Ishikawa (cell line): ENCODE data around the gene FARS2.
A peak's percentile ranks its signal among the peaks of the same experiment; 100 is the strongest.

Experiments used
- CEBPB ChIP-seq: IDR thresholded peaks from 2 replicates; pipeline ENCODE4 v1.6.1; 2012
- CREB1 ChIP-seq: IDR thresholded peaks from 2 replicates; pipeline ENCODE4 v1.6.1; 2012; ENCODE audit warnings: low read depth
- EGR1 ChIP-seq: IDR thresholded peaks from 2 replicates; pipeline ENCODE4 v1.6.1; 2012
- EP300 ChIP-seq: IDR thresholded peaks from 2 replicates; pipeline ENCODE4 v1.6.1; 2012; ENCODE audit warnings: borderline replicate concordance
- FOXM1 ChIP-seq: IDR thresholded peaks from 2 replicates; pipeline ENCODE4 v1.6.1; 2012; ENCODE audit warnings: low read depth, borderline replicate concordance
- MAX ChIP-seq: IDR thresholded peaks from 2 replicates; pipeline ENCODE4 v1.6.1; 2012
- NFIC ChIP-seq: IDR thresholded peaks from 2 replicates; pipeline ENCODE4 v1.6.1; 2012
- RAD21 ChIP-seq: IDR thresholded peaks from 2 replicates; pipeline ENCODE4 v1.6.1; 2012; ENCODE audit warnings: low read depth
- REST ChIP-seq: IDR thresholded peaks from 2 replicates; pipeline ENCODE4 v1.6.1; 2012; ENCODE audit warnings: low read depth, mild to moderate bottlenecking
- TAF1 ChIP-seq: IDR thresholded peaks from 2 replicates; pipeline ENCODE4 v1.6.1; 2012; ENCODE audit warnings: low read depth, mild to moderate bottlenecking
- TCF12 ChIP-seq: IDR thresholded peaks from 2 replicates; pipeline ENCODE4 v1.6.1; 2012; ENCODE audit warnings: low read depth
- TEAD4 ChIP-seq: IDR thresholded peaks from 2 replicates; pipeline ENCODE4 v1.6.1; 2012
- USF1 ChIP-seq: IDR thresholded peaks from 2 replicates; pipeline ENCODE4 v1.6.1; 2012
- YY1 ChIP-seq: IDR thresholded peaks from 2 replicates; pipeline ENCODE4 v1.6.1; 2012; ENCODE audit warnings: low read depth
- ZBTB7A ChIP-seq: IDR thresholded peaks from 2 replicates; pipeline ENCODE4 v1.6.1; 2012; ENCODE audit warnings: low read depth

Gene FARS2

GRCh38 chr6:5731435-5731834 lies 470.1 kb downstream of the FARS2 start:
- TF ChIP-seq USF1 (no peak), RAD21 (no peak), REST (no peak), ZBTB7A (no peak), YY1 (no peak), CREB1 (no peak), EP300 (no peak), TAF1 (no peak), MAX (no peak), TCF12 (no peak), FOXM1 (no peak), TEAD4 (no peak), CEBPB (no peak), EGR1 (no peak), NFIC (no peak)

- TF ChIP-seq USF1, result no peak
- peak; percentile 53; the same call in 1 of the 2 replicates for TF ChIP-seq REST
These were observed 471.2 kb downstream of the FARS2 start for GRCh38 chr6:5732496-5732895.

GRCh38 chr6:5736016-5736738 lies 474.9 kb downstream of the FARS2 start:
- no peak for TF ChIP-seq TCF12
- TF ChIP-seq NFIC, result no peak
- TF ChIP-seq FOXM1, result no peak

- no peak for TF ChIP-seq TEAD4
- peak; percentile 73 for TF ChIP-seq USF1
These were observed 476.1 kb downstream of the FARS2 start for GRCh38 chr6:5737460-5737859.

GRCh38 chr6:5738211-5738610 lies 476.9 kb downstream of the FARS2 start:
- TF ChIP-seq MAX, result no peak
- no peak for TF ChIP-seq TAF1
- TF ChIP-seq TEAD4, result no peak
- TF ChIP-seq FOXM1, result no peak
- no peak for TF ChIP-seq EP300
- no peak for TF ChIP-seq USF1
- no peak for TF ChIP-seq EGR1
- no peak for TF ChIP-seq TCF12
- no peak for TF ChIP-seq CEBPB
- TF ChIP-seq NFIC, result no peak
- TF ChIP-seq RAD21, result no peak
- TF ChIP-seq YY1, result no peak
- no peak for TF ChIP-seq CREB1
- no peak for TF ChIP-seq REST
- no peak for TF ChIP-seq ZBTB7A
